Cardiac muscle cell (in vitro differentiated cells and primary cell): ENCODE data around the gene CRYBB3. TPM values are rescaled to one million over a fixed set of nuclear protein-coding genes. Genes with fewer than 3 reads are reported as not detected.

Experiments
- DNase-seq, 2 donors: peaks; one replicate each; pipeline versions ENCODE4 v3.0.0 to v3.0.0-alpha.2; 2010 to 2017; ENCODE audit warnings: low read depth in 1 of 2, low spot score in 1 of 2
- H3K27ac ChIP-seq: fragments of 200-600 bp; sonication (generic); 2 replicates; pipeline ENCODE4 v1.5.1; 2016
- H3K27me3 ChIP-seq: fragments of 200-600 bp; sonication (generic); 2 replicates; pipeline ENCODE4 v1.6.0; 2016; ENCODE audit warnings: control low read depth
- H3K36me3 ChIP-seq: fragments of 200-600 bp; sonication (generic); 2 replicates; pipeline ENCODE4 v1.5.1; 2016; ENCODE audit warnings: control low read depth
- H3K4me1 ChIP-seq: fragments of 200-600 bp; sonication (generic); 2 replicates; pipeline ENCODE4 v1.8.1; 2017; ENCODE audit warnings: low read depth, mild to moderate bottlenecking, mixed run types
- H3K4me3 ChIP-seq: fragments of 200-600 bp; sonication (generic); 2 replicates; pipeline ENCODE4 v1.5.1; 2016; ENCODE audit warnings: mild to moderate bottlenecking
- H3K9me3 ChIP-seq: fragments of 200-600 bp; sonication (generic); 2 replicates; pipeline ENCODE4 v1.5.1; 2017; ENCODE audit warnings: low read depth, mild to moderate bottlenecking, control low read depth
- CTCF ChIP-seq: IDR thresholded peaks from 2 replicates; pipeline ENCODE4 v1.5.1; 2012; ENCODE audit warnings: low read depth, mild to moderate bottlenecking, low read length
- polyA plus RNA-seq: library from polyadenylated mRNA; unstranded; fragments of >200 nt; fragmentation: Nextera tagmentation; extraction: Ambion mirVana; gene quantifications from 2 replicates; pipeline ENCODE4 v1.2.1, GENCODE V29; 2016
- total RNA-seq: library from RNA; depleted of rRNA; stranded (reverse); fragments of >200 nt; gene quantifications from 2 replicates; pipeline ENCODE4 v1.2.3, GENCODE V29; 2016

The CRYBB3 gene
- total and polyA plus RNA-seq, 2 experiments from 2014 or later, result 0.21 TPM; not detected in 1

DNA sequence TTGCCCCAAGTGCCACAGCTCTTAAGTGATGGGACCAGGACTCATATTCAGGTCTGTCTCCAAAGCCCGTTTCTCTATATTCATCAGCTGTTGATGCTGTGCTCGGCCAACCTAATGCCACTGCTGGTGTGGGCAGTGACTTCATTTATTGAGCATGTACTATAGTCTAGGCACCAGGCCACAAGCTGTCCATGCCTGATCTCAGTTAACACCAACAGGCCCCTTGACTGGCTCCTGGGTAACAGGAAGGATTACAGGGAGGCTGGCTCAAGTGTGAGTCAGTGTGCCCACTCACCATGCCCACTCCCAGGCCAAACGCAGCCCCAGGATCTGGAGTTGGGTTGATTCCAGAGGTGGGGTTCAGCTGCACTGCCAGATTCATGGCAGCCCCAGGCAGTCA, 11.1 kb downstream of the CRYBB3 start:
- no peaks in the 10 kb centered on the region for H3K9me3 ChIP-seq
- TF ChIP-seq CTCF, result no peak
- no peaks in the 10 kb centered on the region for H3K36me3 ChIP-seq
- H3K4me3 ChIP-seq, result no peak overlapping the region
- no peaks in the 10 kb centered on the region for H3K27me3 ChIP-seq
- H3K27ac ChIP-seq, result no peak overlapping the region
- no peaks in the 10 kb centered on the region for H3K4me1 ChIP-seq
- no peak for DNase-seq

DNA sequence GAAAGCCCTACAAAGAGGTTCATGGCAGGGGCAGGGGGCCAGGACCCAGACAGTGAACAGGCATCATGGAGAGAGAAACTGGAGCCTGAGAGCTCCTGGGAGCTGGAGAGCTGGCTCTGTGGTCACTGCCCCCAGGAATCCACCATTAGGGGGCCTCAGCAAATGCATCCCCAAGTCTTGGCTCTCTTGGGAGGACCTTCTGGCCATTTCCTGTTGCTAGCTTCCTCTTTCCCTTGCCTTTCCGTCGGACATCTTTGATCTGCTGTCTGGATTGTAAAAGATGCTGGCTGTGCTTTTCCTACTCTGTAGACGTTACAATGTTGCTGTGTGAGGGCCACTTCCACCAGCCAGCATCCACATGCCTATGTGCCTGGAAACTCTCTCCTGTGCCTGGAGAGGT, 12.7 kb downstream of the CRYBB3 start:
- DNase-seq, result no peak
- H3K9me3 ChIP-seq, result no peaks in the 10 kb centered on the region
- no peaks in the 10 kb centered on the region for H3K36me3 ChIP-seq
- no peak overlapping the region for H3K27ac ChIP-seq
- no peaks in the 10 kb centered on the region for H3K4me1 ChIP-seq
- H3K27me3 ChIP-seq, result no peaks in the 10 kb centered on the region
- H3K4me3 ChIP-seq, result no peak overlapping the region
- TF ChIP-seq CTCF, result no peak

GRCh38 chr22:25213221-25213620, 13.6 kb downstream of the CRYBB3 start:
- Histone ChIP-seq H3K9me3 (no peaks in the 10 kb centered on the region), H3K4me3 (no peak overlapping the region), H3K27ac (no peak overlapping the region), H3K27me3 (no peaks in the 10 kb centered on the region), H3K4me1 (no peaks in the 10 kb centered on the region), H3K36me3 (no peaks in the 10 kb centered on the region)
- no peak for TF ChIP-seq CTCF
- DNase-seq, result no peak

DNA sequence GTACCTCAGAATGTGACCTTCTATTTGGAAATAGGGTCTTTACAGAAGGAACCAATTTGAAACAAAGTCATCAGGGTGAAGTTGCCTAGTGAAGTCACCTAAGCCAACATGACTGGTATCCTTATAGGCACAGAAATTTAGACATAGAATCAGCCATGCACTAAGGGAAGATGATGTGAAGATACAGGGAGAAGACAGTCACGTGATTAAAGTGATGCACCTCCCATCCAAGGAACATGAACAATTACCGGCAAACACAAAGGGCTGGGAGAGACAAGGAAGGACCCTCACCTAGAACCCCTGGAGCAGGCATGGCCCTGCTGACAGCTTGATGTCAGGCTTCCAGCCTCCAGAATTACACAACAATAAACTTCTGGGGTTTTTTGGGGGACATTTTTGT, 16.6 kb downstream of the CRYBB3 start:
- Histone ChIP-seq H3K4me3 (no peak overlapping the region), H3K36me3 (no peaks in the 10 kb centered on the region), H3K4me1 (no peaks in the 10 kb centered on the region), H3K27me3 (peaks cover 15% of the 10 kb centered on the region), H3K27ac (no peak overlapping the region), H3K9me3 (no peaks in the 10 kb centered on the region)
- TF ChIP-seq CTCF, result no peak
- DNase-seq, result no peak

GRCh38 chr22:25219211-25219689, 19.6 kb downstream of the CRYBB3 start, which contains the start of gene CRYBB2:
Gene CRYBB2 (plus strand): TSS chr22:25219639. CDS start chr22:25221430, 1,791 bp downstream.
- Histone ChIP-seq H3K9me3 (no peaks in the 10 kb centered on the region), H3K4me1 (no peaks in the 10 kb centered on the region), H3K27ac (no peak within 1 kb of the TSS), H3K4me3 (no peak within 1 kb of the TSS), H3K27me3 (peaks cover 23% of the 10 kb centered on the region), H3K36me3 (no peaks in the 10 kb centered on the region)
- DNase-seq, result no peak
- TF ChIP-seq CTCF, result no peak
